Measurements from ENCODE around the gene ARID5A. TPM values are rescaled to one million over a fixed set of nuclear protein-coding genes. Genes with fewer than 3 reads are reported as not detected.
A peak's percentile ranks its signal among the peaks of the same experiment; 100 is the strongest.

Gene ARID5A
- total and polyA plus RNA-seq, 2 of the 13 experiments (the other 11 are each of a cell fraction or from before 2014, with no cell fraction given) = 6.0 to 9.5 TPM

DNA sequence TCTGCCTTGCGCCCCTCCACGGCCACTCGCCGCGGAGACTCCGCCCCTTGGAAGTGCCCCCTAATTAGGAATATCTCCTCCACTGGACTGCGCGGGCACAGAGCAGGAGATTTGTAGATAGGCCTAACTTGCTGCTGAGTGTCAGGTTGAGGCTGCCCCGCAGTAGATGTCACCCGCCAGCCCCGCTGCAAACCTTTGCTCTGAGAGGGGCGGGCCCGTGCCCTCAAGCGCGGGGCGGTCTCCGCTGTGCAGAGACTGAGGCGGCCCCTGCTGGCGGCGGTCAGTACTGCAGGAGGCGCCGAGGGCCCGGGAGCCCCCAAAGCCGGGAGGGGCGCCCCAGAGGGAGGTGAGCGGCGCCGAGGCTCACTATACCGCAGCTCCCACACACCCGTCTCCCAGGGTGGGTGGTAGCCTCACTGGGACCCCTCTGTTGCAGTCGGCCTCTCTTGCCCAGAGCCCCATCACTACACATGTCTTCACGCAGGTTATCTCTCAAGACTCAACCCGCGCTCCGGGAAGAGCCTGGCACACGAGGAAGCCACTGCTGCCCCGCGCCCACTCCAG lies 28.5 kb upstream of the ARID5A start (continued):
- TF ChIP-seq, protein P1, sequence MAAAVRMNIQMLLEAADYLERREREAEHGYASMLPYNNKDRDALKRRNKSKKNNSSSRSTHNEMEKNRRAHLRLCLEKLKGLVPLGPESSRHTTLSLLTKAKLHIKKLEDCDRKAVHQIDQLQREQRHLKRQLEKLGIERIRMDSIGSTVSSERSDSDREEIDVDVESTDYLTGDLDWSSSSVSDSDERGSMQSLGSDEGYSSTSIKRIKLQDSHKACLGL (CRISPR knock-in tag; IDR thresholded peaks at IDR 0.05) = 0 out of 2 replicates have a peak, but pooled peaks have one; percentile 14
- no peak for TF ChIP-seq ZNF878 (CRISPR knock-in tag; IDR thresholded peaks at IDR 0.05)
- peak; percentile 26; the same call in 1 of the 2 replicates for TF ChIP-seq ZFY (CRISPR knock-in tag; IDR thresholded peaks at IDR 0.05)
- no peak for TF ChIP-seq ZNF570 (CRISPR knock-in tag; IDR thresholded peaks at IDR 0.05; ENCODE audit: borderline replicate concordance)
- no peak for TF ChIP-seq ZNF331 (CRISPR knock-in tag; IDR thresholded peaks at IDR 0.05)
- no peak for TF ChIP-seq ZNF781 (CRISPR knock-in tag; IDR thresholded peaks at IDR 0.05; ENCODE audit: borderline replicate concordance, not compliant biosample characterization)
- TF ChIP-seq, protein P2, sequence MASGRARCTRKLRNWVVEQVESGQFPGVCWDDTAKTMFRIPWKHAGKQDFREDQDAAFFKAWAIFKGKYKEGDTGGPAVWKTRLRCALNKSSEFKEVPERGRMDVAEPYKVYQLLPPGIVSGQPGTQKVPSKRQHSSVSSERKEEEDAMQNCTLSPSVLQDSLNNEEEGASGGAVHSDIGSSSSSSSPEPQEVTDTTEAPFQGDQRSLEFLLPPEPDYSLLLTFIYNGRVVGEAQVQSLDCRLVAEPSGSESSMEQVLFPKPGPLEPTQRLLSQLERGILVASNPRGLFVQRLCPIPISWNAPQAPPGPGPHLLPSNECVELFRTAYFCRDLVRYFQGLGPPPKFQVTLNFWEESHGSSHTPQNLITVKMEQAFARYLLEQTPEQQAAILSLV (CRISPR knock-in tag; IDR thresholded peaks at IDR 0.05; ENCODE audit: borderline replicate concordance) = 0 out of 2 replicates have a peak, but pooled peaks have one; percentile 19
- TF ChIP-seq, protein P3, sequence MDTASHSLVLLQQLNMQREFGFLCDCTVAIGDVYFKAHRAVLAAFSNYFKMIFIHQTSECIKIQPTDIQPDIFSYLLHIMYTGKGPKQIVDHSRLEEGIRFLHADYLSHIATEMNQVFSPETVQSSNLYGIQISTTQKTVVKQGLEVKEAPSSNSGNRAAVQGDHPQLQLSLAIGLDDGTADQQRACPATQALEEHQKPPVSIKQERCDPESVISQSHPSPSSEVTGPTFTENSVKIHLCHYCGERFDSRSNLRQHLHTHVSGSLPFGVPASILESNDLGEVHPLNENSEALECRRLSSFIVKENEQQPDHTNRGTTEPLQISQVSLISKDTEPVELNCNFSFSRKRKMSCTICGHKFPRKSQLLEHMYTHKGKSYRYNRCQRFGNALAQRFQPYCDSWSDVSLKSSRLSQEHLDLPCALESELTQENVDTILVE (CRISPR knock-in tag; IDR thresholded peaks at IDR 0.05) = no peak
- TF ChIP-seq HNRNPL (IDR thresholded peaks at IDR 0.05; ENCODE audit: low read depth, low read length) = peak; percentile 82
- no peak for TF ChIP-seq GABPA (IDR thresholded peaks at IDR 0.05; ENCODE audit: low read depth, low read length)
- TF ChIP-seq GABPA (CRISPR knock-in tag; IDR thresholded peaks at IDR 0.05; ENCODE audit: low read depth) = no peak
- TF ChIP-seq ZFP62 (CRISPR knock-in tag; IDR thresholded peaks at IDR 0.05) = no peak
- TF ChIP-seq DNMT1 (CRISPR knock-in tag; IDR thresholded peaks at IDR 0.05) = 0 out of 2 replicates have a peak, but pooled peaks have one; percentile 82
- TF ChIP-seq CBFB (CRISPR knock-in tag; IDR thresholded peaks at IDR 0.05) = 0 out of 2 replicates have a peak, but pooled peaks have one; percentile 22
- TF ChIP-seq CERS6 (CRISPR knock-in tag; IDR thresholded peaks at IDR 0.05) = no peak
- TF ChIP-seq, protein P4, sequence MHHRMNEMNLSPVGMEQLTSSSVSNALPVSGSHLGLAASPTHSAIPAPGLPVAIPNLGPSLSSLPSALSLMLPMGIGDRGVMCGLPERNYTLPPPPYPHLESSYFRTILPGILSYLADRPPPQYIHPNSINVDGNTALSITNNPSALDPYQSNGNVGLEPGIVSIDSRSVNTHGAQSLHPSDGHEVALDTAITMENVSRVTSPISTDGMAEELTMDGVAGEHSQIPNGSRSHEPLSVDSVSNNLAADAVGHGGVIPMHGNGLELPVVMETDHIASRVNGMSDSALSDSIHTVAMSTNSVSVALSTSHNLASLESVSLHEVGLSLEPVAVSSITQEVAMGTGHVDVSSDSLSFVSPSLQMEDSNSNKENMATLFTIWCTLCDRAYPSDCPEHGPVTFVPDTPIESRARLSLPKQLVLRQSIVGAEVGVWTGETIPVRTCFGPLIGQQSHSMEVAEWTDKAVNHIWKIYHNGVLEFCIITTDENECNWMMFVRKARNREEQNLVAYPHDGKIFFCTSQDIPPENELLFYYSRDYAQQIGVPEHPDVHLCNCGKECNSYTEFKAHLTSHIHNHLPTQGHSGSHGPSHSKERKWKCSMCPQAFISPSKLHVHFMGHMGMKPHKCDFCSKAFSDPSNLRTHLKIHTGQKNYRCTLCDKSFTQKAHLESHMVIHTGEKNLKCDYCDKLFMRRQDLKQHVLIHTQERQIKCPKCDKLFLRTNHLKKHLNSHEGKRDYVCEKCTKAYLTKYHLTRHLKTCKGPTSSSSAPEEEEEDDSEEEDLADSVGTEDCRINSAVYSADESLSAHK (CRISPR knock-in tag; IDR thresholded peaks at IDR 0.05; ENCODE audit: borderline replicate concordance) = no peak
- TF ChIP-seq, protein P5, sequence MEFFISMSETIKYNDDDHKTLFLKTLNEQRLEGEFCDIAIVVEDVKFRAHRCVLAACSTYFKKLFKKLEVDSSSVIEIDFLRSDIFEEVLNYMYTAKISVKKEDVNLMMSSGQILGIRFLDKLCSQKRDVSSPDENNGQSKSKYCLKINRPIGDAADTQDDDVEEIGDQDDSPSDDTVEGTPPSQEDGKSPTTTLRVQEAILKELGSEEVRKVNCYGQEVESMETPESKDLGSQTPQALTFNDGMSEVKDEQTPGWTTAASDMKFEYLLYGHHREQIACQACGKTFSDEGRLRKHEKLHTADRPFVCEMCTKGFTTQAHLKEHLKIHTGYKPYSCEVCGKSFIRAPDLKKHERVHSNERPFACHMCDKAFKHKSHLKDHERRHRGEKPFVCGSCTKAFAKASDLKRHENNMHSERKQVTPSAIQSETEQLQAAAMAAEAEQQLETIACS (CRISPR knock-in tag; IDR thresholded peaks at IDR 0.05) = no peak
- TF ChIP-seq AGO2 (optimal IDR thresholded peaks at IDR 0.05; ENCODE audit: low read depth, low read length) = no peak
- TF ChIP-seq ZNF274 (CRISPR knock-in tag; IDR thresholded peaks at IDR 0.05) = 0 out of 2 replicates have a peak, but pooled peaks have one; percentile 34
- TF ChIP-seq, protein P6, sequence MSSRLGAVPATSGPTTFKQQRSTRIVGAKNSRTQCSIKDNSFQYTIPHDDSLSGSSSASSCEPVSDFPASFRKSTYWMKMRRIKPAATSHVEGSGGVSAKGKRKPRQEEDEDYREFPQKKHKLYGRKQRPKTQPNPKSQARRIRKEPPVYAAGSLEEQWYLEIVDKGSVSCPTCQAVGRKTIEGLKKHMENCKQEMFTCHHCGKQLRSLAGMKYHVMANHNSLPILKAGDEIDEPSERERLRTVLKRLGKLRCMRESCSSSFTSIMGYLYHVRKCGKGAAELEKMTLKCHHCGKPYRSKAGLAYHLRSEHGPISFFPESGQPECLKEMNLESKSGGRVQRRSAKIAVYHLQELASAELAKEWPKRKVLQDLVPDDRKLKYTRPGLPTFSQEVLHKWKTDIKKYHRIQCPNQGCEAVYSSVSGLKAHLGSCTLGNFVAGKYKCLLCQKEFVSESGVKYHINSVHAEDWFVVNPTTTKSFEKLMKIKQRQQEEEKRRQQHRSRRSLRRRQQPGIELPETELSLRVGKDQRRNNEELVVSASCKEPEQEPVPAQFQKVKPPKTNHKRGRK (CRISPR knock-in tag; IDR thresholded peaks at IDR 0.05) = no peak
